DND-41 (cell line): ENCODE results near the gene REM1.

Source experiments
- EZH2 ChIP-seq: IDR thresholded peaks from 3 replicates; pipeline ENCODE4 v1.6.1; 2012; ENCODE audit warnings: borderline replicate concordance, low read depth, mild to moderate bottlenecking, moderate library complexity, low read length, inconsistent platforms; ENCODE audit not compliant: severe bottlenecking
- TF ChIP-seq, protein P1 (sequence below): IDR thresholded peaks from 2 replicates; pipeline ENCODE4 v1.5.1; 2012; ENCODE audit warnings: borderline replicate concordance, low read length, moderate library complexity, mild to moderate bottlenecking; ENCODE audit not compliant: poor library complexity, severe bottlenecking; ENCODE audit errors: extremely low read depth

DNA sequence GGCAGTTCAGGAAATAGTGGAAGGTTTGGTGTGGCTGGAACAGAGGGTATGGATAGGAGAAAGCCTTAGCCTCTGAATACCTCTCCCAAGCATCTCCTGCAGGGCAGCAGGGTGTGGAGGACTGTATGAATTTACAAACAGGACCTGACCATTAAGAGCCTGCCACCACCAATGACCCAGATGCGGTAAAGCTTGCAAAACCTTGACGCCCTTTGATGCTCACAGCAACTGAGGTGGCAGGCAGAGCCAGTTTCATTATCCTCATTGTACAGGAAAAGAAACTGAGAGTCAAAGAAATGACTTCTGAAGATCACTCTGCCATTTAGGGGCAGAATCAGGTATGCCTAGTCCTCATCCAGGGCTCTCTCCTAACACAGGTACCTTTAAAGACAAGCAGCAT is 41.6 kb downstream of the REM1 start:
- TF ChIP-seq, protein P1, sequence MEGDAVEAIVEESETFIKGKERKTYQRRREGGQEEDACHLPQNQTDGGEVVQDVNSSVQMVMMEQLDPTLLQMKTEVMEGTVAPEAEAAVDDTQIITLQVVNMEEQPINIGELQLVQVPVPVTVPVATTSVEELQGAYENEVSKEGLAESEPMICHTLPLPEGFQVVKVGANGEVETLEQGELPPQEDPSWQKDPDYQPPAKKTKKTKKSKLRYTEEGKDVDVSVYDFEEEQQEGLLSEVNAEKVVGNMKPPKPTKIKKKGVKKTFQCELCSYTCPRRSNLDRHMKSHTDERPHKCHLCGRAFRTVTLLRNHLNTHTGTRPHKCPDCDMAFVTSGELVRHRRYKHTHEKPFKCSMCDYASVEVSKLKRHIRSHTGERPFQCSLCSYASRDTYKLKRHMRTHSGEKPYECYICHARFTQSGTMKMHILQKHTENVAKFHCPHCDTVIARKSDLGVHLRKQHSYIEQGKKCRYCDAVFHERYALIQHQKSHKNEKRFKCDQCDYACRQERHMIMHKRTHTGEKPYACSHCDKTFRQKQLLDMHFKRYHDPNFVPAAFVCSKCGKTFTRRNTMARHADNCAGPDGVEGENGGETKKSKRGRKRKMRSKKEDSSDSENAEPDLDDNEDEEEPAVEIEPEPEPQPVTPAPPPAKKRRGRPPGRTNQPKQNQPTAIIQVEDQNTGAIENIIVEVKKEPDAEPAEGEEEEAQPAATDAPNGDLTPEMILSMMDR = no peak
- no peak for TF ChIP-seq EZH2
